GM21447 (cell line): ENCODE measurements around the gene CD6.

Source experiments
- ATAC-seq: cut with Tn5 transposase; IDR thresholded peaks from one replicate; pipeline ENCODE4 v1.9.1; 2021; ENCODE audit not compliant: unreplicated experiment

Gene CD6

GRCh38 chr11:60971520-60971919 lies at the start of gene CD6:
Gene CD6 (plus strand): TSS chr11:60971680. CDS start chr11:60971866, 186 bp downstream.
- no peak for ATAC-seq

- no peak for ATAC-seq
These were observed 49.6 kb upstream of the CD6 start for GRCh38 chr11:60921777-60922335.

GRCh38 chr11:60922906-60923305 lies 48.6 kb upstream of the CD6 start:
- no peak for ATAC-seq

- ATAC-seq, result no peak
These were observed 48.2 kb upstream of the CD6 start for GRCh38 chr11:60923326-60923725.

GRCh38 chr11:60923800-60924109 lies 47.7 kb upstream of the CD6 start:
- ATAC-seq, result no peak

GRCh38 chr11:60924110-60924905 lies 47.2 kb upstream of the CD6 start, which contains the start of gene TMEM132A:
Gene TMEM132A (plus strand): TSS chr11:60924460. CDS start chr11:60924634, 174 bp downstream.
- ATAC-seq, result no peak

GRCh38 chr11:60924906-60925853 lies 46.3 kb upstream of the CD6 start:
- ATAC-seq, result no peak

- no peak for ATAC-seq
These were observed 45.6 kb upstream of the CD6 start for GRCh38 chr11:60925868-60926267.

- no peak for ATAC-seq
These were observed 45.0 kb upstream of the CD6 start for GRCh38 chr11:60926500-60926899.

- ATAC-seq, result no peak
These were observed 44.4 kb upstream of the CD6 start for GRCh38 chr11:60927061-60927592.

GRCh38 chr11:60927600-60927999 lies 43.9 kb upstream of the CD6 start:
- no peak for ATAC-seq

- ATAC-seq, result no peak
These were observed 42.9 kb upstream of the CD6 start for GRCh38 chr11:60928563-60929001.

GRCh38 chr11:60929764-60930163 lies 41.7 kb upstream of the CD6 start:
- no peak for ATAC-seq

GRCh38 chr11:60930394-60930793 lies 41.1 kb upstream of the CD6 start:
- no peak for ATAC-seq

GRCh38 chr11:60931917-60932316 lies 39.6 kb upstream of the CD6 start:
- ATAC-seq, result no peak

- no peak for ATAC-seq
These were observed 38.7 kb upstream of the CD6 start for GRCh38 chr11:60932605-60933356.

GRCh38 chr11:60933416-60934123 lies 37.9 kb upstream of the CD6 start:
- no peak for ATAC-seq

GRCh38 chr11:60934124-60934789 lies 37.2 kb upstream of the CD6 start:
- ATAC-seq, result no peak

GRCh38 chr11:60934790-60935605 lies 36.5 kb upstream of the CD6 start:
- no peak for ATAC-seq
